Stomach (tissue), 9 donors: ENCODE measurements around the gene CADM4. TPM values are rescaled to one million over a fixed set of nuclear protein-coding genes. Genes with fewer than 3 reads are reported as not detected.
A peak's percentile ranks its signal among the peaks of the same experiment; 100 is the strongest.

Source experiments
- DNase-seq, 2 donors: peaks; one replicate each; pipeline versions ENCODE4 v3.0.0 to v3.0.0-alpha.2; 2013 to 2019
- H3K27ac ChIP-seq, 5 donors: fragments of 200-600 bp in 4 of 5; sonication (generic) in 4 of 5; one replicate each; pipeline ENCODE4 v1.5.1; 2013 to 2019; ENCODE audit warnings: mild to moderate bottlenecking in 1 of 5, moderate library complexity in 1 of 5
- H3K27me3 ChIP-seq, 3 donors: fragments of 200-600 bp; sonication (generic); one replicate each; pipeline ENCODE4 v1.5.1; 2017 to 2019; ENCODE audit warnings: mixed run types in 1 of 3
- H3K36me3 ChIP-seq, 4 donors: fragments of 200-600 bp; sonication (generic); 1 replicate in 3 of 4; 2 replicates in 1 of 4; pipeline ENCODE4 v1.5.1; 2016 to 2019
- H3K4me1 ChIP-seq, 4 donors: fragments of 200-600 bp; sonication (generic); one replicate each; pipeline ENCODE4 v1.5.1; 2016 to 2019
- H3K4me3 ChIP-seq, 4 donors: fragments of 200-600 bp; sonication (generic) in 3 of 4; one replicate each; pipeline ENCODE4 v1.5.1; 2016 to 2019; ENCODE audit warnings: mild to moderate bottlenecking in 1 of 4
- H3K9me3 ChIP-seq, 4 donors: fragments of 200-600 bp; sonication (generic); one replicate each; pipeline ENCODE4 v1.5.1; 2016 to 2019
- CTCF ChIP-seq, 7 experiments: fragments of 450-650 bp in 4 of 7; fragments of 200-600 bp in 3 of 7; sonication (generic) in 3 of 7; IDR thresholded peaks; one replicate each; pipeline ENCODE4 v1.5.1; 2016 to 2019; ENCODE audit warnings: antibody characterized with exemption in 7 of 7, control low read depth in 2 of 7, mild to moderate bottlenecking in 1 of 7
- EP300 ChIP-seq: sonication (generic); formaldehyde crosslinking; IDR thresholded peaks from one replicate; pipeline ENCODE4 v1.6.1; 2017; ENCODE audit warnings: antibody characterized with exemption
- POLR2A ChIP-seq, 4 donors: fragments of 450-650 bp; IDR thresholded peaks; one replicate each; pipeline ENCODE4 v1.6.1; 2016; ENCODE audit warnings: antibody characterized with exemption in 4 of 4, control low read depth in 2 of 4, mild to moderate bottlenecking in 1 of 4, moderate library complexity in 1 of 4
- POLR2AphosphoS5 ChIP-seq, 3 donors: sonication (generic); formaldehyde crosslinking; IDR thresholded peaks; one replicate each; pipeline ENCODE4 v1.6.1; 2016; ENCODE audit warnings: antibody characterized with exemption in 3 of 3
- WGBS, 5 donors: extraction: QIAGEN DNeasy Blood & Tissue Kit in 3 of 5; methylation state at CpG; one replicate each; pipeline versions ENCODE4 v1.1.5 to v1.1.7; 2013 to 2018; 5-methylcytosine and 5-hydroxymethylcytosine counted together
- intact Hi-C: fragments of 100-400 bp; cut with DNase I; formaldehyde crosslinking; loops from one replicate; pipeline ENCODE4 v1.15.1; 2023; ENCODE audit warnings: low total_unique reads
- polyA plus RNA-seq, 3 donors: library from polyadenylated mRNA; stranded (reverse); fragments of 200-250 nt; gene quantifications; one replicate each; pipeline ENCODE4 v1.2.3, GENCODE V29; 2013
- total RNA-seq, 5 donors: library from RNA; depleted of rRNA; stranded (reverse); fragments of >200 nt; gene quantifications; one replicate each; pipeline versions ENCODE4 v1.1.0 to v1.2.3, GENCODE V29; 2014 to 2016
- donor health status: healthy with polysubstance abuse.
- donor health status: Bipolar disorder and iron deficiency.
- donor health status: healthy.

Gene CADM4
- total and polyA plus RNA-seq, 8 donors: 4.9 to 14.2 (median 6.2) TPM; not detected in 1

GRCh38 chr19:43628646-43629326 lies 10.9 kb downstream of the CADM4 start:
- no peak for TF ChIP-seq CTCF (IDR thresholded peaks at IDR 0.05)
- no peak for TF ChIP-seq POLR2A (IDR thresholded peaks at IDR 0.05)
- no peak for TF ChIP-seq POLR2AphosphoS5 (IDR thresholded peaks at IDR 0.05)
- no peak for TF ChIP-seq EP300
- peaks cover 0 to 10% (median 4%) of the 10 kb centered on the region in 4 donors for H3K4me1 ChIP-seq
- intact Hi-C loops: no loop called here
- no peak for DNase-seq
- no peak overlapping the region for H3K4me3 ChIP-seq
- 87 to 98% (median 88%) methylated on average over 3 of the region's 3 CpGs for WGBS, 5 donors
- H3K27me3 ChIP-seq: no peaks in the 10 kb centered on the region
- H3K27ac ChIP-seq: no peak overlapping the region
- no peaks in the 10 kb centered on the region for H3K9me3 ChIP-seq
- no peaks in the 10 kb centered on the region for H3K36me3 ChIP-seq

- Histone ChIP-seq H3K9me3 (no peaks in the 10 kb centered on the region), H3K27me3 (no peaks in the 10 kb centered on the region), H3K4me1 (peaks cover 0 to 10% (median 4%) of the 10 kb centered on the region in 4 donors), H3K36me3 (no peaks in the 10 kb centered on the region), H3K27ac (no peak overlapping the region), H3K4me3 (no peak overlapping the region)
- 57 to 67% (median 62%) methylated on average over 15 to 17 of the region's 17 CpGs for WGBS, 5 donors
- no peak for DNase-seq
- intact Hi-C loops: no loop called here
- TF ChIP-seq POLR2AphosphoS5 (IDR thresholded peaks at IDR 0.05): no peak
- no peak for TF ChIP-seq EP300
- no peak for TF ChIP-seq CTCF (IDR thresholded peaks at IDR 0.05)
- TF ChIP-seq POLR2A (IDR thresholded peaks at IDR 0.05): no peak
These were observed 12.8 kb downstream of the CADM4 start for GRCh38 chr19:43626838-43627237.

- H3K4me1 ChIP-seq: peaks cover 0 to 10% (median 4%) of the 10 kb centered on the region in 4 donors
- no peaks in the 10 kb centered on the region for H3K27me3 ChIP-seq
- no peak overlapping the region for H3K27ac ChIP-seq
- intact Hi-C loops: no loop called here
- H3K9me3 ChIP-seq: no peaks in the 10 kb centered on the region
- WGBS, 5 donors: 74 to 82% (median 77%) methylated on average over 31 to 32 of the region's 32 CpGs
- no peaks in the 10 kb centered on the region for H3K36me3 ChIP-seq
- TF ChIP-seq EP300 (no peak), POLR2AphosphoS5 (IDR thresholded peaks at IDR 0.05) (no peak), CTCF (IDR thresholded peaks at IDR 0.05) (no peak), POLR2A (IDR thresholded peaks at IDR 0.05) (no peak)
- DNase-seq: peak in 1 of 2 donors; percentile 47
- H3K4me3 ChIP-seq: no peak overlapping the region
These were observed 13.6 kb downstream of the CADM4 start for GRCh38 chr19:43625918-43626579.

- no peak overlapping the region for H3K27ac ChIP-seq
- no peaks in the 10 kb centered on the region for H3K9me3 ChIP-seq
- intact Hi-C loops: no loop called here
- DNase-seq: peak; percentile 70 to 82
- H3K4me1 ChIP-seq: peaks cover 0 to 21% (median 12%) of the 10 kb centered on the region in 4 donors
- H3K4me3 ChIP-seq: no peak overlapping the region
- WGBS, 5 donors: 22 to 37% (median 33%) methylated on average over 15 to 30 of the region's 30 CpGs
- no peaks in the 10 kb centered on the region for H3K36me3 ChIP-seq
- TF ChIP-seq CTCF (IDR thresholded peaks at IDR 0.05) (no peak), POLR2AphosphoS5 (IDR thresholded peaks at IDR 0.05) (no peak), EP300 (no peak), POLR2A (IDR thresholded peaks at IDR 0.05) (no peak)
- no peaks in the 10 kb centered on the region for H3K27me3 ChIP-seq
These were observed 14.7 kb downstream of the CADM4 start for GRCh38 chr19:43624933-43625332.
